ENCODE measurements around the gene RPP30. TPM values are rescaled to one million over a fixed set of nuclear protein-coding genes. Genes with fewer than 3 reads are reported as not detected.
A peak's percentile ranks its signal among the peaks of the same experiment; 100 is the strongest.

RPP30 gene
- total and polyA plus RNA-seq, 2 experiments from 2014 or later = 89.7 to 142 TPM

DNA sequence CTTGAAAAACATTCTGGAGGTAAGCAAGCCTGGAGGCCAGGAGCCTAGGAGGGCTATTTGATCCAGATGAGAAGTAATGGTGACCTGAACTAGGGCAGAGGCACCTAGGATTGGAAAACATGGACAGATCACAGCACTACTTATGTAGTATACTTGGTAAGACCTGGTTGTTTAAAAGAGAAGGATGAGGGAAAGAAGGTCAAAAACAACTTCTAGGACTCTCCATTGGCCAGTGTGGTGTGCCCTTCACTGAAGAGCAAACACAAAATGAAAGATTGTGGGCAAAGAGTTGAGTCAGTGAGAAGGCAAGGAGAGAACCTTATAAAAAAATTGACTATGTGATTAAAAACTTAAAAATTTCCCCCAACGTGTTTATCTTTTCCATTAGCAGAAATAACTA is 34.8 kb downstream of the RPP30 start (continued):
- TF ChIP-seq, protein P1, sequence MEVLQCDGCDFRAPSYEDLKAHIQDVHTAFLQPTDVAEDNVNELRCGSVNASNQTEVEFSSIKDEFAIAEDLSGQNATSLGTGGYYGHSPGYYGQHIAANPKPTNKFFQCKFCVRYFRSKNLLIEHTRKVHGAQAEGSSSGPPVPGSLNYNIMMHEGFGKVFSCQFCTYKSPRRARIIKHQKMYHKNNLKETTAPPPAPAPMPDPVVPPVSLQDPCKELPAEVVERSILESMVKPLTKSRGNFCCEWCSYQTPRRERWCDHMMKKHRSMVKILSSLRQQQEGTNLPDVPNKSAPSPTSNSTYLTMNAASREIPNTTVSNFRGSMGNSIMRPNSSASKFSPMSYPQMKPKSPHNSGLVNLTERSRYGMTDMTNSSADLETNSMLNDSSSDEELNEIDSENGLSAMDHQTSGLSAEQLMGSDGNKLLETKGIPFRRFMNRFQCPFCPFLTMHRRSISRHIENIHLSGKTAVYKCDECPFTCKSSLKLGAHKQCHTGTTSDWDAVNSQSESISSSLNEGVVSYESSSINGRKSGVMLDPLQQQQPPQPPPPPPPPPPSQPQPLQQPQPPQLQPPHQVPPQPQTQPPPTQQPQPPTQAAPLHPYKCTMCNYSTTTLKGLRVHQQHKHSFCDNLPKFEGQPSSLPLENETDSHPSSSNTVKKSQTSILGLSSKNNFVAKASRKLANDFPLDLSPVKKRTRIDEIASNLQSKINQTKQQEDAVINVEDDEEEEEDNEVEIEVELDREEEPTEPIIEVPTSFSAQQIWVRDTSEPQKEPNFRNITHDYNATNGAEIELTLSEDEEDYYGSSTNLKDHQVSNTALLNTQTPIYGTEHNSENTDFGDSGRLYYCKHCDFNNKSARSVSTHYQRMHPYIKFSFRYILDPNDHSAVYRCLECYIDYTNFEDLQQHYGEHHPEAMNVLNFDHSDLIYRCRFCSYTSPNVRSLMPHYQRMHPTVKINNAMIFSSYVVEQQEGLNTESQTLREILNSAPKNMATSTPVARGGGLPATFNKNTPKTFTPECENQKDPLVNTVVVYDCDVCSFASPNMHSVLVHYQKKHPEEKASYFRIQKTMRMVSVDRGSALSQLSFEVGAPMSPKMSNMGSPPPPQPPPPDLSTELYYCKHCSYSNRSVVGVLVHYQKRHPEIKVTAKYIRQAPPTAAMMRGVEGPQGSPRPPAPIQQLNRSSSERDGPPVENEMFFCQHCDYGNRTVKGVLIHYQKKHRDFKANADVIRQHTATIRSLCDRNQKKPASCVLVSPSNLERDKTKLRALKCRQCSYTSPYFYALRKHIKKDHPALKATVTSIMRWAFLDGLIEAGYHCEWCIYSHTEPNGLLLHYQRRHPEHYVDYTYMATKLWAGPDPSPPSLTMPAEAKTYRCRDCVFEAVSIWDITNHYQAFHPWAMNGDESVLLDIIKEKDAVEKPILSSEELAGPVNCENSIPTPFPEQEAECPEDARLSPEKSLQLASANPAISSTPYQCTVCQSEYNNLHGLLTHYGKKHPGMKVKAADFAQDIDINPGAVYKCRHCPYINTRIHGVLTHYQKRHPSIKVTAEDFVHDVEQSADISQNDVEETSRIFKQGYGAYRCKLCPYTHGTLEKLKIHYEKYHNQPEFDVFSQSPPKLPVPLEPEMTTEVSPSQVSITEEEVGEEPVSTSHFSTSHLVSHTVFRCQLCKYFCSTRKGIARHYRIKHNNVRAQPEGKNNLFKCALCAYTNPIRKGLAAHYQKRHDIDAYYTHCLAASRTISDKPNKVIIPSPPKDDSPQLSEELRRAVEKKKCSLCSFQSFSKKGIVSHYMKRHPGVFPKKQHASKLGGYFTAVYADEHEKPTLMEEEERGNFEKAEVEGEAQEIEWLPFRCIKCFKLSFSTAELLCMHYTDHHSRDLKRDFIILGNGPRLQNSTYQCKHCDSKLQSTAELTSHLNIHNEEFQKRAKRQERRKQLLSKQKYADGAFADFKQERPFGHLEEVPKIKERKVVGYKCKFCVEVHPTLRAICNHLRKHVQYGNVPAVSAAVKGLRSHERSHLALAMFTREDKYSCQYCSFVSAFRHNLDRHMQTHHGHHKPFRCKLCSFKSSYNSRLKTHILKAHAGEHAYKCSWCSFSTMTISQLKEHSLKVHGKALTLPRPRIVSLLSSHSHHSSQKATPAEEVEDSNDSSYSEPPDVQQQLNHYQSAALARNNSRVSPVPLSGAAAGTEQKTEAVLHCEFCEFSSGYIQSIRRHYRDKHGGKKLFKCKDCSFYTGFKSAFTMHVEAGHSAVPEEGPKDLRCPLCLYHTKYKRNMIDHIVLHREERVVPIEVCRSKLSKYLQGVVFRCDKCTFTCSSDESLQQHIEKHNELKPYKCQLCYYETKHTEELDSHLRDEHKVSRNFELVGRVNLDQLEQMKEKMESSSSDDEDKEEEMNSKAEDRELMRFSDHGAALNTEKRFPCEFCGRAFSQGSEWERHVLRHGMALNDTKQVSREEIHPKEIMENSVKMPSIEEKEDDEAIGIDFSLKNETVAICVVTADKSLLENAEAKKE (CRISPR knock-in tag; IDR thresholded peaks at IDR 0.05) = no peak
- no peak for TF ChIP-seq EZH2phosphoT487 (IDR thresholded peaks at IDR 0.05; ENCODE audit: unreplicated experiment)
- TF ChIP-seq CREB1 (CRISPR knock-in tag; IDR thresholded peaks at IDR 0.05; ENCODE audit: low read depth) = no peak
- TF ChIP-seq NANOG (IDR thresholded peaks at IDR 0.05; ENCODE audit: borderline replicate concordance) = no peak
- TF ChIP-seq POLR2AphosphoS5 (IDR thresholded peaks at IDR 0.05; ENCODE audit: low read depth) = no peak

DNA sequence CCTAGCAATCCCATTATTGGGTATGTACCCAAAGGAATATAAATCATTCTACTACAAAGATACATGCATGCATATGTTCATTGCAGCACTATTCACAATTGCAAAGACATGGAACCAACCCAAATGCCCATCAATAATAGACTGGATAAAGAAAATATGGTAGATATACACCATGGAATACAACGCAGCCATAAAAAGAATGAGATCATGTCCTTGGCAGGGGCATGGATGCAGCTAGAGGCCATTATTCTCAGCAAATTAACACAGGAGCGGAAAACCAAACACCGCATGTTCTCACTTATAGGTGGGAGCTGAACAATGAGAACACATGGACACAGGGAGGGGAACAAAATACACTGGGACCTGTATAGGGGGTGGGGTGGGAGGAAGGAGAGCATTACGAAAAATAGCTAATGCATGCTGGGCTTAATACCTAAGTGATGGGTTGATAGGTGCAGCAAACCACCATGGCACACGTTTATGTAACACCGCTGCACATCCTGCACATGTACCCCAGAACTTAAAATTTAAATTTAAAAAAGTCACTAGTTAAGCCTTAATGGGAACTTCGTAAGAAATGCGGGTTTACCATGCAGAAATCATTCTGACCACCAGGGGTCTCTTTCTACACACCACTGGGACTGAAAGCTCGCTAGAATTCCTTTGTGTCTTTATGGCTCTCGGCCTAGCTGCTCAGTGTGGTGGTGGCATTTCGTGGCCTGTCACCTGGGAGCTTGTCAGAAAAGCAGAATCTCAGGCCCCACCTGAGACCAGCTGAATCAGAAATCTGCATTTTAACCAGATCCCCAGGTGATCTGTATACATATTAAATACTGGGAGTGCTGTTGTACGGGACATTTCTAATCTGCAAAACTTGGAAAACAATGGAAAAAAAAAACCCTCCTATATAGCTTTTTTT is 39.6 kb downstream of the RPP30 start:
- Histone ChIP-seq H3K9me2 (ENCODE audit: insufficient read depth) (no peaks in the 10 kb centered on the region), H3K27me3 (ENCODE audit: insufficient read depth) (peaks cover 60% of the 10 kb centered on the region), H3K27ac (ENCODE audit: low read depth) (no peak overlapping the region), H3F3A (replicated peaks; ENCODE audit: low read depth) (no peaks in the 10 kb centered on the region; the same call in 1 of the 2 replicates), H3K36me3 (ENCODE audit: insufficient read depth) (no peaks in the 10 kb centered on the region), H3K4me1 (ENCODE audit: insufficient read depth) (peaks cover 6% of the 10 kb centered on the region), H4K20me1 (replicated peaks; ENCODE audit: insufficient read depth) (peaks cover 14% of the 10 kb centered on the region; the same call in 1 of the 2 replicates), H2AFZ (no peak overlapping the region), H3K4me2 (no peak overlapping the region), H3K79me2 (replicated peaks; ENCODE audit: insufficient read depth) (no peaks in the 10 kb centered on the region), H3K4me3 (no peak overlapping the region)
- TF ChIP-seq JUNB (IDR thresholded peaks at IDR 0.05; ENCODE audit: unreplicated experiment) = no peak
- TF ChIP-seq, protein P2, sequence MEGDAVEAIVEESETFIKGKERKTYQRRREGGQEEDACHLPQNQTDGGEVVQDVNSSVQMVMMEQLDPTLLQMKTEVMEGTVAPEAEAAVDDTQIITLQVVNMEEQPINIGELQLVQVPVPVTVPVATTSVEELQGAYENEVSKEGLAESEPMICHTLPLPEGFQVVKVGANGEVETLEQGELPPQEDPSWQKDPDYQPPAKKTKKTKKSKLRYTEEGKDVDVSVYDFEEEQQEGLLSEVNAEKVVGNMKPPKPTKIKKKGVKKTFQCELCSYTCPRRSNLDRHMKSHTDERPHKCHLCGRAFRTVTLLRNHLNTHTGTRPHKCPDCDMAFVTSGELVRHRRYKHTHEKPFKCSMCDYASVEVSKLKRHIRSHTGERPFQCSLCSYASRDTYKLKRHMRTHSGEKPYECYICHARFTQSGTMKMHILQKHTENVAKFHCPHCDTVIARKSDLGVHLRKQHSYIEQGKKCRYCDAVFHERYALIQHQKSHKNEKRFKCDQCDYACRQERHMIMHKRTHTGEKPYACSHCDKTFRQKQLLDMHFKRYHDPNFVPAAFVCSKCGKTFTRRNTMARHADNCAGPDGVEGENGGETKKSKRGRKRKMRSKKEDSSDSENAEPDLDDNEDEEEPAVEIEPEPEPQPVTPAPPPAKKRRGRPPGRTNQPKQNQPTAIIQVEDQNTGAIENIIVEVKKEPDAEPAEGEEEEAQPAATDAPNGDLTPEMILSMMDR (conservative IDR thresholded peaks at IDR 0.05; ENCODE audit: low read depth in 2 of 2) = peak; percentile 83 to 89
- no peak overlapping the region for H3K4me3 Mint-ChIP-seq
- peak; percentile 90 for DNase-seq (ENCODE audit: low spot score)
- H3K4me1 Mint-ChIP-seq = peaks cover 5% of the 10 kb centered on the region
- ATAC-seq = peak; percentile 91
- peaks cover 60% of the 10 kb centered on the region for H3K27me3 Mint-ChIP-seq (ENCODE audit: insufficient read depth, low read depth, poor library complexity)
- H3K36me3 Mint-ChIP-seq (ENCODE audit: low read depth) = peaks cover 17% of the 10 kb centered on the region; the same call in 2 of the 3 replicates
- peaks cover 17% of the 10 kb centered on the region; the same call in 2 of the 3 replicates for H3K9me3 Mint-ChIP-seq
- no peak overlapping the region for H3K27ac Mint-ChIP-seq

All from GM23338 (cell line).